ENCODE measurements around the gene PPP6R2. TPM values are rescaled to one million over a fixed set of nuclear protein-coding genes. Genes with fewer than 3 reads are reported as not detected.
A peak's percentile ranks its signal among the peaks of the same experiment; 100 is the strongest.

Gene PPP6R2
- total and polyA plus RNA-seq, 9 of the 15 experiments (the other 6 are each of a cell fraction or from before 2014, with no cell fraction given): 0.32 to 39.8 (median 21.4) TPM

GRCh38 chr22:50326956-50327710 is 16.0 kb upstream of the PPP6R2 start, which contains the start of gene DENND6B (continued):
- no peak for TF ChIP-seq HMG20A (CRISPR knock-in tag; conservative IDR thresholded peaks at IDR 0.05)
- TF ChIP-seq VEZF1 (CRISPR knock-in tag; IDR thresholded peaks at IDR 0.05): peak; percentile 80
- TF ChIP-seq RAD51 (IDR thresholded peaks at IDR 0.05; ENCODE audit: borderline replicate concordance, low read depth): no peak
- TF ChIP-seq SMARCA5 (IDR thresholded peaks at IDR 0.05): no peak
- TF ChIP-seq CREM (IDR thresholded peaks at IDR 0.05; ENCODE audit: low read depth): peak; percentile 41; the same call in 1 of the 2 replicates
- TF ChIP-seq U2AF1 (optimal IDR thresholded peaks at IDR 0.05; ENCODE audit: low read depth, low read length): no peak
- TF ChIP-seq ETV6 (IDR thresholded peaks at IDR 0.05; ENCODE audit: borderline replicate concordance in 1 of 2, low read depth in 2 of 2, low read length in 1 of 2): no peak
- no peak for TF ChIP-seq ETV6 (CRISPR knock-in tag; IDR thresholded peaks at IDR 0.05; ENCODE audit: borderline replicate concordance)
- 0 out of 2 replicates have a peak, but pooled peaks have one; percentile 27 for TF ChIP-seq HDAC8 (tag; IDR thresholded peaks at IDR 0.05)
- no peak for TF ChIP-seq ZNF232 (CRISPR knock-in tag; IDR thresholded peaks at IDR 0.05)
- no peak for TF ChIP-seq HMGXB4 (CRISPR knock-in tag; IDR thresholded peaks at IDR 0.05)
- no peak for TF ChIP-seq SNIP1 (IDR thresholded peaks at IDR 0.05; ENCODE audit: low read depth)
- peak; percentile 51; the same call in 1 of the 2 replicates for TF ChIP-seq REST (IDR thresholded peaks at IDR 0.05; ENCODE audit: borderline replicate concordance)
- no peak; the same call in 1 of the 2 replicates for TF ChIP-seq REST (CRISPR knock-in tag; IDR thresholded peaks at IDR 0.05; ENCODE audit: low read depth)
- 0 out of 2 replicates have a peak, but pooled peaks have one; percentile 11 for TF ChIP-seq ETV1 (tag; conservative IDR thresholded peaks at IDR 0.05; ENCODE audit: low read depth)
- TF ChIP-seq GTF2B (IDR thresholded peaks at IDR 0.05; ENCODE audit: extremely low read depth, insufficient read length): no peak
